Activated T-cell treated with anti-CD3 and anti-CD28 coated beads for 4 hours (primary cell): ENCODE data around the gene MASTL.
"Not testable (repeated sequence)": the region's sequence is repeated elsewhere in the genome, so short reads cannot be mapped to it uniquely, and the experiment has no call there.

Experiments used
- DNase-seq: peaks from one replicate; pipeline ENCODE4 v3.0.0-alpha.2; 2020

Gene MASTL

GRCh38 chr10:27155066-27155754 is at the start of gene MASTL:
Gene MASTL, plus strand, starts transcription at chr10:27155352. Its CDS starts 75 bp downstream, at chr10:27155427.
- DNase-seq = peak; percentile 90

- DNase-seq = no peak
Measured at GRCh38 chr10:27108165-27108564, 47.0 kb upstream of the MASTL start.

- no peak for DNase-seq
Measured at GRCh38 chr10:27134371-27134770, 20.8 kb upstream of the MASTL start.

- DNase-seq = no peak
Measured at GRCh38 chr10:27138277-27138676, 16.9 kb upstream of the MASTL start.

GRCh38 chr10:27143686-27144085 is 11.5 kb upstream of the MASTL start:
- no peak for DNase-seq

- DNase-seq = no peak
Measured at GRCh38 chr10:27145937-27146336, 9.2 kb upstream of the MASTL start.

GRCh38 chr10:27147701-27148100 is 7.5 kb upstream of the MASTL start:
- no peak for DNase-seq

- no peak for DNase-seq
Measured at GRCh38 chr10:27150261-27150660, 4.9 kb upstream of the MASTL start.

- DNase-seq = no peak
Measured at GRCh38 chr10:27152687-27153086, 2.5 kb upstream of the MASTL start.

GRCh38 chr10:27153329-27153728 is 1.8 kb upstream of the MASTL start:
- DNase-seq = no peak

GRCh38 chr10:27153845-27154193 is 1.3 kb upstream of the MASTL start:
- DNase-seq = no peak

- DNase-seq = not testable (repeated sequence)
Measured at GRCh38 chr10:27156566-27156965, 1.4 kb downstream of the MASTL start.

- no peak for DNase-seq
Measured at GRCh38 chr10:27157150-27157549, 2.0 kb downstream of the MASTL start.

- DNase-seq = no peak
Measured at GRCh38 chr10:27158421-27158820, 3.3 kb downstream of the MASTL start.

GRCh38 chr10:27169849-27170248 is 14.7 kb downstream of the MASTL start:
- no peak for DNase-seq

GRCh38 chr10:27188259-27188658 is 33.1 kb downstream of the MASTL start:
- DNase-seq = no peak

- DNase-seq = no peak
Measured at GRCh38 chr10:27188897-27189296, 33.7 kb downstream of the MASTL start.

- DNase-seq = no peak
Measured at GRCh38 chr10:27190508-27190907, 35.4 kb downstream of the MASTL start.

GRCh38 chr10:27192284-27192683 is 37.1 kb downstream of the MASTL start:
- DNase-seq = no peak

GRCh38 chr10:27197980-27198620 is 42.9 kb downstream of the MASTL start:
- DNase-seq = no peak

- DNase-seq = no peak
Measured at GRCh38 chr10:27203806-27204205, 48.7 kb downstream of the MASTL start.

- DNase-seq = no peak
Measured at GRCh38 chr10:27207350-27207749, 52.2 kb downstream of the MASTL start.

- DNase-seq = peak; percentile 38
Measured at GRCh38 chr10:27223964-27224363, 68.8 kb downstream of the MASTL start.

GRCh38 chr10:27225011-27225590 is 69.9 kb downstream of the MASTL start:
- DNase-seq = no peak
